Stomach (tissue), 9 donors: ENCODE results near the gene RANBP3. TPM values are rescaled to one million over a fixed set of nuclear protein-coding genes. Genes with fewer than 3 reads are reported as not detected.

Experiments
- DNase-seq, 2 donors: peaks; one replicate each; pipeline versions ENCODE4 v3.0.0 to v3.0.0-alpha.2; 2013 to 2019
- H3K27ac ChIP-seq, 5 donors: fragments of 200-600 bp in 4 of 5; sonication (generic) in 4 of 5; one replicate each; pipeline ENCODE4 v1.5.1; 2013 to 2019; ENCODE audit warnings: mild to moderate bottlenecking in 1 of 5, moderate library complexity in 1 of 5
- H3K27me3 ChIP-seq, 3 donors: fragments of 200-600 bp; sonication (generic); one replicate each; pipeline ENCODE4 v1.5.1; 2017 to 2019; ENCODE audit warnings: mixed run types in 1 of 3
- H3K36me3 ChIP-seq, 4 donors: fragments of 200-600 bp; sonication (generic); 1 replicate in 3 of 4; 2 replicates in 1 of 4; pipeline ENCODE4 v1.5.1; 2016 to 2019
- H3K4me1 ChIP-seq, 4 donors: fragments of 200-600 bp; sonication (generic); one replicate each; pipeline ENCODE4 v1.5.1; 2016 to 2019
- H3K4me3 ChIP-seq, 4 donors: fragments of 200-600 bp; sonication (generic) in 3 of 4; one replicate each; pipeline ENCODE4 v1.5.1; 2016 to 2019; ENCODE audit warnings: mild to moderate bottlenecking in 1 of 4
- H3K9me3 ChIP-seq, 4 donors: fragments of 200-600 bp; sonication (generic); one replicate each; pipeline ENCODE4 v1.5.1; 2016 to 2019
- CTCF ChIP-seq, 7 experiments: fragments of 450-650 bp in 4 of 7; fragments of 200-600 bp in 3 of 7; sonication (generic) in 3 of 7; IDR thresholded peaks; one replicate each; pipeline ENCODE4 v1.5.1; 2016 to 2019; ENCODE audit warnings: antibody characterized with exemption in 7 of 7, control low read depth in 2 of 7, mild to moderate bottlenecking in 1 of 7
- EP300 ChIP-seq: sonication (generic); formaldehyde crosslinking; IDR thresholded peaks from one replicate; pipeline ENCODE4 v1.6.1; 2017; ENCODE audit warnings: antibody characterized with exemption
- POLR2A ChIP-seq, 4 donors: fragments of 450-650 bp; IDR thresholded peaks; one replicate each; pipeline ENCODE4 v1.6.1; 2016; ENCODE audit warnings: antibody characterized with exemption in 4 of 4, control low read depth in 2 of 4, mild to moderate bottlenecking in 1 of 4, moderate library complexity in 1 of 4
- POLR2AphosphoS5 ChIP-seq, 3 donors: sonication (generic); formaldehyde crosslinking; IDR thresholded peaks; one replicate each; pipeline ENCODE4 v1.6.1; 2016; ENCODE audit warnings: antibody characterized with exemption in 3 of 3
- WGBS, 5 donors: extraction: QIAGEN DNeasy Blood & Tissue Kit in 3 of 5; methylation state at CpG; one replicate each; pipeline versions ENCODE4 v1.1.5 to v1.1.7; 2013 to 2018; 5-methylcytosine and 5-hydroxymethylcytosine counted together
- intact Hi-C: fragments of 100-400 bp; cut with DNase I; formaldehyde crosslinking; loops from one replicate; pipeline ENCODE4 v1.15.1; 2023; ENCODE audit warnings: low total_unique reads
- polyA plus RNA-seq, 3 donors: library from polyadenylated mRNA; stranded (reverse); fragments of 200-250 nt; gene quantifications; one replicate each; pipeline ENCODE4 v1.2.3, GENCODE V29; 2013
- total RNA-seq, 5 donors: library from RNA; depleted of rRNA; stranded (reverse); fragments of >200 nt; gene quantifications; one replicate each; pipeline versions ENCODE4 v1.1.0 to v1.2.3, GENCODE V29; 2014 to 2016
- donor health status: healthy with polysubstance abuse.
- donor health status: Bipolar disorder and iron deficiency.
- donor health status: healthy.

The RANBP3 gene
- total and polyA plus RNA-seq, 8 donors: 27.7 to 235 (median 39.2) TPM

GRCh38 chr19:5957170-5957569 is 20.8 kb downstream of the RANBP3 start:
- TF ChIP-seq POLR2A (IDR thresholded peaks at IDR 0.05) (no peak), CTCF (IDR thresholded peaks at IDR 0.05) (no peak), POLR2AphosphoS5 (IDR thresholded peaks at IDR 0.05) (no peak), EP300 (no peak)
- Histone ChIP-seq H3K27me3 (no peaks in the 10 kb centered on the region), H3K27ac (peak overlapping the region in 2 of 5 donors; percentile 80 to 84), H3K4me1 (peaks cover 83 to 100% (median 98%) of the 10 kb centered on the region in 4 donors), H3K9me3 (no peaks in the 10 kb centered on the region), H3K36me3 (peaks cover 0 to 5% (median 2%) of the 10 kb centered on the region in 4 donors), H3K4me3 (no peak overlapping the region)
- 42 to 60% (median 52%) methylated on average over 10 of the region's 10 CpGs for WGBS, 5 donors
- DNase-seq: no peak
- intact Hi-C loops: no loop called here

GRCh38 chr19:5956728-5957127 is 21.2 kb downstream of the RANBP3 start:
- Histone ChIP-seq H3K9me3 (no peaks in the 10 kb centered on the region), H3K4me3 (no peak overlapping the region), H3K36me3 (peaks cover 0 to 5% (median 2%) of the 10 kb centered on the region in 4 donors), H3K4me1 (peaks cover 83 to 100% (median 98%) of the 10 kb centered on the region in 4 donors), H3K27me3 (no peaks in the 10 kb centered on the region), H3K27ac (peak overlapping the region in 4 of 5 donors; percentile 41 to 84 (median 61))
- no peak for DNase-seq
- TF ChIP-seq EP300 (no peak), POLR2AphosphoS5 (IDR thresholded peaks at IDR 0.05) (no peak), POLR2A (IDR thresholded peaks at IDR 0.05) (no peak), CTCF (IDR thresholded peaks at IDR 0.05) (no peak)
- WGBS, 5 donors: 63 to 84% (median 75%) methylated on average over 12 of the region's 12 CpGs
- intact Hi-C loops: no loop called here

- H3K9me3 ChIP-seq: no peaks in the 10 kb centered on the region
- intact Hi-C loops: no loop called here
These were observed 21.6 kb downstream of the RANBP3 start for GRCh38 chr19:5956323-5956722.

GRCh38 chr19:5955636-5955935 is 22.4 kb downstream of the RANBP3 start:
- Histone ChIP-seq H3K9me3 (no peaks in the 10 kb centered on the region), H3K27me3 (no peaks in the 10 kb centered on the region), H3K36me3 (peaks cover 0 to 5% (median 2%) of the 10 kb centered on the region in 4 donors), H3K4me1 (peaks cover 83 to 100% (median 98%) of the 10 kb centered on the region in 4 donors), H3K27ac (peak overlapping the region in 4 of 5 donors; percentile 75 to 84 (median 80)), H3K4me3 (no peak overlapping the region)
- intact Hi-C loops: no loop called here
- TF ChIP-seq POLR2AphosphoS5 (IDR thresholded peaks at IDR 0.05) (no peak), EP300 (no peak), POLR2A (IDR thresholded peaks at IDR 0.05) (no peak), CTCF (IDR thresholded peaks at IDR 0.05) (no peak)
- 38 to 63% (median 51%) methylated on average over 3 of the region's 3 CpGs for WGBS, 5 donors
- DNase-seq: no peak

More at GRCh38 chr19:5956323-5956722, 21.6 kb downstream of the RANBP3 start:
- no peak for DNase-seq
- no peak overlapping the region for H3K4me3 ChIP-seq
- no peaks in the 10 kb centered on the region for H3K27me3 ChIP-seq
- WGBS, 5 donors: 45 to 61% (median 51%) methylated on average over 3 of the region's 3 CpGs
- TF ChIP-seq CTCF (IDR thresholded peaks at IDR 0.05) (no peak), POLR2A (IDR thresholded peaks at IDR 0.05) (no peak), POLR2AphosphoS5 (IDR thresholded peaks at IDR 0.05) (no peak), EP300 (no peak)
- peaks cover 0 to 5% (median 2%) of the 10 kb centered on the region in 4 donors for H3K36me3 ChIP-seq
- peaks cover 83 to 100% (median 98%) of the 10 kb centered on the region in 4 donors for H3K4me1 ChIP-seq
- H3K27ac ChIP-seq: peak overlapping the region in 4 of 5 donors; percentile 41 to 84 (median 61)
